GM21723 (cell line): Measurements from ENCODE around the gene POLR1A.

ENCODE experiments used
- ATAC-seq: cut with Tn5 transposase; IDR thresholded peaks from one replicate; pipeline ENCODE4 v1.9.1; 2021; ENCODE audit warnings: mild to moderate bottlenecking, moderate library complexity; ENCODE audit not compliant: unreplicated experiment

POLR1A gene

DNA sequence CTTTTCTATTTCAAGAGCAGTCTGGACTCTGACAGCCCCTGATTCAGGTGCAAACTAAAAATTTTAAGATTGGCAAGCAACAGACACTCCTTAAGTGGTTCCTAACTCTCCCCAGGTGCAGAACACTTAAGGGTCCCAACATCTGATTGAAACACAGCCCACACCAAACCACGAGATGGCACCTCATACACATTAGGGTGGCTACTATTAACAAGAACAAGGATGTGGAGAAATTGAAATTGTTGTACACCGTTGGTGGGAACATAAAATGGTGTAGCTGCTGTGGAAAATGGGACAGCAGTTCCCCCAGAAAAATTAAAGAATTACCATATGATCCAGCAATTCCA is 82.3 kb downstream of the POLR1A start:
- ATAC-seq: no peak

DNA sequence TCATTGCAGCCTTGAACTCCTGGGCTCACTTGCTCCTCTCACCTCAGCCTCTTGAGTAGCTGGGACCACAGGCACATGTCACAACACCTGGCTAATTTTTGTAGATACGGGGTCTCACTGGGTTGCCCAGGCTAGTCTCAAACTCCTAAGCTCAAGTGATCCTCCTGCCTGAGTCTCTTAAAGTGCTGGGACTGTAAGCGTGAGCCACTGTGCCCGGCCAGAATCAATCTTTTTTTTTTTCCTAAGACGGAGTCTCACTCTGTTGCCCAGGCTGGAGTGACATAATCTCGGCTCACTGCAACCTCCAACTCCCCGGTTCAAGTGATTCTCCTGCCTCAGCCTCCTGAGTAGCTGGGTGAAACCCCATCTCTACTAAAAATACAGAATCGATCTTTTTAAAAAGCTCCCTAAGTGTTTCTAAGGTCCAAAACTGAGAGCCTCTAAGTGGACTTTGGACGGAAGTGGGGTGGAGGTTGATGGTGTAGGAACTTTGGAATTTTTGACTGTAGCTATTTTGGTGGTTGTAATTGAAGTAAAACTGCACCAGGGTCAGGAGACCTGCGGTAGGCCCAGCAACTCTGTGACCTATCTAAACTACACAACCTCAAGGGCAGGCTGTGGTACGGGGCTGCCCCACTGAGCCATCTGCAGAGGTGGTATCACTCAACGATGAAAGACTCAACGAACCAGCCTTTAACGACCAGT is 82.9 kb downstream of the POLR1A start:
- peak; percentile 62 for ATAC-seq

DNA sequence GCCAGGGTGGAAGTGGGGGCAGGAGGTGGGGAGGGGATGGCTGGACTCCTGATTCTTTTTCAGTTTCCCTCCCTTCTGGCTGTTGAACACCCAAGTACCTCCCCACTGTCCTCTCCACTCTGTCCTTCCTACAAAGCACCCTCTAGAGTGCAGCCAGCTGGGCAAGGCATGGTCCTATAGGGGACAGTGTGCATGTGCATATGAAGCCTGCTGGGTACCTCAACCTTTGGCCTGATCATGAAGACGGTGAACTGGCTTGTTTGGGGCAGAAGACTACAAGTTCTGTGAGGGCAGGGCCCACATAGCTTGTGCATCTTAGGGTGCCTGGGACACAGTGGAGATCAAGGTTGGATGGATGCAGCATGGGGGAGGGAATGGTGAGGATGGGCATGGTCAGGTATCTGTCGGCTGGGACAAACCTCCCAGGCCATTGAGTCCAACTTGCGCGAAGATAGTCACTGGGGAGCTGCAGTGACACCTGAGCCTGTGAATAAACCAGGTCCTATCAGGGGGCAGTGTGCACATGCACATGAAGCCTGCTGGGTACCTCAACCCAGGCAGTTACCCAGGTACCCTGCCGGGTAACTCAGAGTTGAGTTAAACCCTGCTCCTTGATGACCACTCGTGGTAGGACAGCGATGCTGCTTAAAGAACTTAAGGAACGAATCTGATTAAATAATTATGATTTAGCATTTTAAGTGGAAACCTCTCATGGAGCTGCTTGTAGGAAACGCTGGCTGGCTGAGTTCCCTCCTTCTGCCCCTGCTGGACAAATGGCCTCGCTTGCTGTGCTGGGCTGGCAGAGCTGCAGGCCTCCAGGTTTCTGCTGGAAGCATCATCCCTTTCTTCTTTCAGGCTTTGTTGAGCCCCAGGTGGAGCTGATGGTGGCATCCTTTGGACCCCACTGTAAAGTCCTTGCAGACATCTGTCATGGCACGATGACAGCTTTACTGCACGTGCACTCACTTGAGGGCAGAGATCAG is 84.0 kb downstream of the POLR1A start:
- no peak for ATAC-seq

DNA sequence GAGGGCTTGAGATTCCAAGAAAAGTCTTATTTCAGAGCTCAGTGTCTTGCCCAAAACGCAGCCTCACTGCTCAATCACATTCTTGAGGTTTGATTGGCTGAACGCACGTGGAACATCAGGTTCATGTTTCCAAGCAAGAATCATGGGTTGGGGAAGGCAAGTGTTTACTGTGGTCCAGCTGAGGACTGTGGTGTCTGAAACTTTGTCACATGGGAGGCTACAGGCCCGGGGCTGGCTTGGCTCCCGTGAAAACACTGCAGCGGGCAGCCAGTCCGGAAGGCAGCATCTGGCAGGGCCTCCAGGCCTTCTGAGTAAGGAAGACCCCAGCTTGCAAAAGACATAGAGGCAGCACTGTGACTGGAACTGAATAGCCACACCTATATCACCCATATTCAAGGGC is 84.7 kb downstream of the POLR1A start:
- no peak for ATAC-seq

DNA sequence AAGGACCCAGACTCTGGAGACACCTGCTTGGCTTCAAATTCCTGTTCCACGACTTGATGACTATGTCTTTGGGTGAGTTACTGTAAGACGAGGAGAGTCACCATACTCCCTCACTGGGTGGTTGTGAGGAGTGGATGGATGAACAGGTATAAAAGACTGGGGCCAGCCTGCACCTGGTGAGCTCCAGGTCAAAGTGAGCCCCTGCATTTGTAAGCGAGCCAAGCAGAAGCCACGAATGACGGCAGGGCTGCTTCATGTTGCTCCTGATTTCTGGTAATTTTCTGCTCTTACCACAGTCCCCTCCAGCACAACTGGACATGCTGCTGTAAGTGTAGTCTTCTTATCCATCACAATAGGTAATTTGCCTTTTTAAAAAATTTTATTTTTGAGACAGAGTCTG is 86.6 kb downstream of the POLR1A start:
- no peak for ATAC-seq

DNA sequence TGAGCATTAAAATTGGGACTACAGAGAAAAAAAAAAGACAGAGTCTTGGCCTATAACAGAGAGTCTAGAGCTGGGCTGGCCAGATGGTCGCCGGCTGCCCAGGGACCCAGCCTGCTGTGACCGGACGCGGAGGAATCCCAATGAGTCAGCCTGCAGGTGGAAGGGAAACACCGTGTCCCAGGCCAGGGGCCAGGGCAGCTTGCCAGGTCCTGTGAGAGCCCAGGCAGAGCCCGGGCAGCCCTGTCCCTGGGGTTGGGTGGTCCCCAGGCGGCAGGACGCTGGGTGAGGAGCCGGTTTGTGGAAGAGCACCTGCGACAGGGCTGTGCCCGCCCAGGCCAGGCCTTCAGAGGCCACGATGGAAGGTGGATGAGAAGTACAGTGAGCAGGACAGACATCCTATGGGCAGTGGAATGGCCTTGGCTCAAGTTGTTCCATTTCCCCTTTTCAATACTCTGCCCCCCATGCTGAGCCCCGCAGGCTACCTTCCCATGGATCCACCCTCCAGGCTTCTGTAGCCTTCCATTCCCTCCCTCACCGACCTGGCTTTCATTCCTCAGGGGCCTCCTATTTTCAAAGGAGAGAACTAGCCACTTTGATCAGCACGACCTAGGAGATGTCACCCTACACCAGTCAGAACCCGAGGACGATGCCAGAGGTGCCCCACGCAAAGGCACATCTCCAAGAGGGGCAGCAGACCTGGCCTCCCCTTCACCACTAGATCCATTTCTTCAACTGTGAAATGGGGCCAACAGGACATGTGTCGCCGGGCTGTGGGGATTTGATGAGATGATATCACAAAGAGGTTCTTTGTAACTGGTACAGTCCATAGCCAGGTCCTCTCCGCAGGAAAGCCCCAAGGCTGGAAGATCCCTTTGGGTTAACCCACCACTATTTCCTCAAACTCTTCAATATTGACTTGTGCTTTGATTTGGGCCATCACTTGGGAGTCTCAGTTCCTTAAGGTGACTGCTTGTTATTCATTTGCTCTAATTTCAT is 87.5 kb downstream of the POLR1A start:
- no peak for ATAC-seq

DNA sequence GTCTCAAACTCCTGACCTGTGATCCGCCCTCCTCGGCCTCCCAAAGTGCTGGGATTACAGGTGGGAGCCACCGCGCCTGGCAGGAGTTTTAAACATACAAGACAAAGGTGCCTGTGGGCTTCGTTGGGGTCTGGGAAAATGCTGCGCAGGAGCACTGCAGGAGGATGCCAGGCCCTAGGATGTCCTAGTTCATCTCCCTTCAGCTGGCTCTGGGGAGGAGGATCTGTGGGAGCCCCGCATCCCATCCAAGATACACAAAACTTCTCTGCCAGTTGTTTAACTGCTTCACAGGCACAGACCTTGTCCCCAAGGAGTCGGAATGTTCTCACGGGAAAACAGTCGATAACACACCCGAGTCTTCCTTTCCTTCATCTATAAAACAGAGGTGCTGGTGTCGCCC is 89.1 kb downstream of the POLR1A start:
- no peak for ATAC-seq

DNA sequence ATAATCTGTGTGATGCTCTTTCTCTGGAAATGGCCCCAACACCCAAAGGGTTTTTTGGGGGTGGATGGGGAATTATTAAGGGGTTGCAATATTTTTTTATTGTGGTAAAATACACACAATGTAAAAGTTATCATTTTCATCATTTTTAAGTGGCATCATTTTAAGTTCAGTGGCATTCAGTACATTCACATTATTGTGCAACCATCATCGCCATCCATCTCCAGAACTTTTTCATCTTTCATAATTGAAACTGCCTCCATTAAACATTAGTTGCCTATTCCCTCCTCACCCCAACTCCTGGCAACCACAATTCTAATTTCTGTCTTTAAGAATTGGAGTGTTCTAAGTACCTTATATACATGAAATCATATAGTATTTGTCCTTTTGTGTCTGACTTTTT is 90.0 kb downstream of the POLR1A start:
- ATAC-seq: no peak

DNA sequence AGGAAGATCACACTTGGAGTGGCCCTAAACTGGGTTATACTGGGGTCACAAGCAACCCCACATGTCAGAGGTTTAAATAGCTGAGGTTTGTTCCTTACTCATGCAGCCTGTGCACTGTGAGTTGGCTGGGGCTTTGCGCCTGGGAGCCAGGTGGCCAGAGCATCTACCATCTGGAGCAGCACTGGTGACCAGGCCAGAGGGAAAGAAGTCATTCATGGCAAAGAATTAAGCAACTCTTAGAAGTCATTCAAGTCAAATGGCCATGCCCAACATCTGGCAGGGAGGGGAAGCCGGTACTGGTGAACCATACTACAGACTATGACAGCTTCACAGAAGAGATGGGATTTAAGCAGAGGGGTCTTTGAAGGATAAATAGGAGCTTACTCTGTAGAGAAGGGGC is 90.7 kb downstream of the POLR1A start:
- no peak for ATAC-seq

DNA sequence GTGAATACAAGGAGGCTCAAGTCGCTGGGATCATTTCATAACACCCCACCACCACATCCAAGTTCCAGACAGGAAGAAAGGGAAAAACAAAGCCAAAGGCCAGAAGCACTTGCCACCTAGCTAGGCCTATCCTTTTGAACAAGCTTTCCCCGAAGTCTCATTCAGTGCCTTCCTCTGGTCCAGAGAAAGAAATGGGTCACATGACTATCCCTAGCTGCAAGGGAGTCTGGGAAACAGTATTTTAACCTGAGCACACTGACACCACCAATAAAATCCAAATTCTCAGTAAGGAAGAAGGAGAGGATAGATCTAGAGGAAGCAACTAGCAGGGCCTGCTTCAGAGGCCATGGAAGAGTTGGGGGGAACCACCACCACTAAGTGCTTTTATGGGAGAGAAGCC is 91.2 kb downstream of the POLR1A start:
- ATAC-seq: no peak

DNA sequence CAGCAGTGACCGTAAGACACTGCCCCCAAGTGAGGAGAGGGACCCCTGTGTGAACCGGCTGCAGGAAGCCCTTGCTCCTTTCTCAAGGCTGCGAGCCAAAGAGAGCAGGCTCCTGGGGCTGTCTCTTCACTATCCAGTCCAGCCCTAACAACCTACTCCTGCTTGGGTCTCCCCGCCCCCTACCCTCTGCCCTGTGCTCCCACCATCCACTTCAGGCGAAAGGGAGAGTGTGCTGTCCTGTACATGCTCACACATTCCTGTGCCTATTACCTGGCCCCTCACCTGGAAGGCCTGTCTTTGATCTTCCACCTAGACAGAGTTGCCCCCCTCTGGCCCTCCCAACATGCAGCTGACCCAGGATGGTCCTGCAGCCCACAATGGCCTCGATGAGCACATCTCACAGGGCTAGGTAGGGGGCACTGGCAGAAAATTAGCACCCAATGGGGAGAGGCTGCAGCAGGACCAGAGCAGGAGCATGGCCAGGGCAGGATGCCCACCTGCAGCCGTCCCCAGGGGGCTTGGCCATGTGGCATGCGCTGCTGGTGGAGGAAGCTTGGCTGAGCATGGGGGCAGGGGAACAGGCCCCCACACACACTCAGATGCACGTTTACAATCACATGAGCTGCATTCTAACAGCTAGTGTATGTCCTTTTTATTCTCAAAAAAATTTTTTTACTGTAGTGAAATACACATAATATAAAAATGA is 93.5 kb downstream of the POLR1A start:
- ATAC-seq: no peak

DNA sequence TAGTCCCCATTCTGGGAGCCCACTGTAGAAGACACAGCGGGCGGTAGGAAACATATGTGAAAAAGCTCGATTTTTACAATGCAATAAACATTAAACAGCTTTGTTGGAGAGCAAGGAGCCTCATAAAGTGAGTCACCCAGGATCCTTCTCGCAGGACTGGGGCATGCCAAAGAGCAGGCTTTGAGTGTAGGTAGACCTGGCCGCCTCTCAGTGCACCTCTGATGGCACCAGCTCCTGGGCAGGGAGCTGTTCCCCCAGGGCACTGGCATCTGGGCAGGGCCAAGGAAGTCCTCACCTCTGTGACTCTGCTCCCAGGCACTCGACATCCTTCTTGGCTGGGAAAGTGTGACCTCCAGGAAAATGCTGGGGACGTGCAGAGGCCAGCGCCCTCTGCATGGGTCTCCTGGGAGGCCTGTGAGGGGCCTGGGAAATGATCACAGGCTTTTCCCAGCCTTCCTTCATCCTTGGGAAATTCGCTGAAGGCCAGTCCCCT is 94.2 kb downstream of the POLR1A start:
- ATAC-seq: no peak

DNA sequence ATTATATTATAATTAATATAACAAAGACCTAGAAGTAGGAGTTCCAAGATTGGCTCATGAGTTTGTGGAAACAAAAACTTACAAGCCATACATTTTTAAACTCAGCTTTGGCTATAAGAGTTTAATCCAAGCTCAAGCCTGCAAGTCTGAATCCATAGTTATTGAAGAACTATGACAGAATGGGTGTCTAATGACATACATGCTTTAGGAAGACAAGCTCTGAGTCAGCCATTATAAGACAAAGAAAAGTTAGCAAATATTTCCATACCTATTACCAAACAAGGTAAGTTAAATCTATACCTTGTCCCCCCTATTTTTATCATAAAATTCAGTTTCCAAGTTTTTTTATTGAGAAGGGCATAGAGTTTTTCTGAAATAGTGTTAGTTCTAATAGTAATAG is 95.6 kb downstream of the POLR1A start:
- no peak for ATAC-seq

DNA sequence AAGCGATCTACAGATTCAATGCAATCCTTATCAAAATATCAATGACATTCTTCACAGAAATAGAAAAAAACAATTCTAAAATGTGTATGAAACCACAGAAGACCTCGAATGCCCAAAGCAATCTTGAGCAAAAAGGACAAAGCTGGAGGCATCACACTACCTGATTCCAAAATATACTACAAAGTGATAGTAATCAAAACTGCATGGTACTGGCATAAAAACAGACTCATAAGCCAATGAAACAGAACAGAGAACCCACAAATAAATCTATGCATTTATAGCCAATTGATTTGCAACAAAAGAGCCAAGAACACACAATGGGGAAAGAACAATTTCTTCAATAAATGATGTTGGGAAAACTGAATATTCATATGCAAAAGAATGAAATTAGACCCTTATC is 99.2 kb downstream of the POLR1A start:
- no peak for ATAC-seq

DNA sequence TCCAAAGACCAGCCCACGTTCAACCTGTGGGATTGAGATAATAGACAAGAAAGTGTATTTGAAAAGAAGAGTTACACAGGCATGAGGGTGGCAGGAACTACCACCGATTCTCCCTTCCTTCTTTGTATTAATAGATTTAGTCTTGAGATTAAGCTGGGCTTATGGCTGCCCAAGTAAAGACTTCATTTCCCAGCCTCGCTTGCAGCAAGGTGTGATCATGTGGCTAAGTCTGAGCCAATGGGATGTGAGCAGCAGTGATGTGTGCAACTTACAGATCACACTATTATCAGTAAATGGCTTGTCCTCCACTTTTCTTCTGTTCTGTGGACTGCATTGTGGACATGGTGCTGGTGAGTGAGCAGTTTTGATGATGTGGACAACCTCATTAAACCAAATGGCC is 101.7 kb downstream of the POLR1A start:
- ATAC-seq: no peak

DNA sequence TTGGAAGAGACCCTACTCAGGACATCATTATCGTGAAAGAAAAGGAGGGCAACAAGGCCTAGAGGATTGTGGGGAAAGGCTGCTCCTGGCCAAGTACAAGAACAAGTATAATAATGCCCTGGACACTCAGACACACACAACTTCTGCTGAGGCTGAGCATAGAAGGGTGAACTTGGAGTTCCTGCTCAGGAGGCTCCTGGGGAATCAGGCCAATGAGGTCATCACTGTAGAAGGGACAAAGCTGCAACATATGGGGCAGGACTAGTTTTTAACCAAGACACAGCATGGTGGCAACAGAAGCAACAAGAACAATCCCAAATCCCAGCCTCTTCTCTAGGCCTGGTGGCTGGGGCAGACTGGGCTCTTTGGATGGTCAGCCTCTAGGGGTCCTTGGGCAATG is 102.6 kb downstream of the POLR1A start:
- ATAC-seq: no peak

DNA sequence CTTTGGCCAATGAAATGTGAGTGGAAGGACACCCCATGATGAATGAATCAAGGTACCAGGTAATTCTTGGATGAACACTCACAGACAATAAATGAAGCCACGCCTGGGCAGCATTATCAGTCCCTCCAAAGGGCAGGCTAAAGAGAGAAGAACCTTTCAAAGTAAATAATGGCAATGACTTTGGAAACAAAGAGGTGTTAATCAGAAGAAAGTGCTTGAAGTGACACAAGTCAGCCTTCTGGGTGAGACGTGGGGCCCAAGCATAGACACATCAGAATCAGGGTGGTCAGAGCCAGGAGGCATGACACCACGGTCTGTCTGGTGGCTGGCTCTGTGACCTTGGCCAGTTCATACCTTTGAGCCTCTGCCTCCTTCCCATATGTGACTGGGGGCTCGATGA is 103.3 kb downstream of the POLR1A start:
- ATAC-seq: no peak

DNA sequence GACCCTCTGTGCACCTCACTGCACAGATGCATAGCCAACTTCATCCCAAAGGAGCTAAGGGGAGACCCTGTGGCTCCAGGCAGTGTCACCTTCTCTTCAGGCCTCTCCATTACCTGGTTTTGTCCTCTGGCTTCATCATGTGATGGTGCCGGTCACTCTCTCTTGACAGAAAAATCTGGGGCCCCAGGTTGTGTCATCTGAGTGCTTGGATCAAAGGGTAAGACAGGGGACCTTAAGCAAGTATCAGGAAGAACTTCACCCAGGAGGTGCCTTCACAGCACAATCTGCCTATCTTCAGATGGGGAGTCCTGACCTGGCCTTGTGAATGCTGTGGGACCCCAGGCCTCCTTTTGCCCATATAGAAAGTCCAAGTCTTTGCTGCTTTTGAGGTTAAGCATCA is 104.4 kb downstream of the POLR1A start:
- no peak for ATAC-seq

DNA sequence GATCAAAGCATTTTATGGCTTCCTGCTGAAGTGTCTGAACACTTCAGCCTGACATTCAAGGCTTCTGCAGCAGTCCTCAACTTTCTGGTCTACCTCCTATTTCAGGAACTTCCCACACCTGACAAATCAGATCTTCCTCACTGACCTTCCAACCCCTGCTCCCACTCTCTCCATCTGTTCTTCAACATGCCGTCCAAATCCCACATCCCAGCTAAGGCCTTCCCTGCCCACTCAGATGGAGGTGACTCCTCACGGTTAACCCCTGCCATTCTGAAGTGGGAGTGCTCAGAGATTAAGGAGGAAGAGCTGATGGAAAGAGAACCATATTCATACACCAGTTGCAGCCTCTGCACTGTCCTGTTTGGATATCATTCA is 104.8 kb downstream of the POLR1A start:
- ATAC-seq: no peak

DNA sequence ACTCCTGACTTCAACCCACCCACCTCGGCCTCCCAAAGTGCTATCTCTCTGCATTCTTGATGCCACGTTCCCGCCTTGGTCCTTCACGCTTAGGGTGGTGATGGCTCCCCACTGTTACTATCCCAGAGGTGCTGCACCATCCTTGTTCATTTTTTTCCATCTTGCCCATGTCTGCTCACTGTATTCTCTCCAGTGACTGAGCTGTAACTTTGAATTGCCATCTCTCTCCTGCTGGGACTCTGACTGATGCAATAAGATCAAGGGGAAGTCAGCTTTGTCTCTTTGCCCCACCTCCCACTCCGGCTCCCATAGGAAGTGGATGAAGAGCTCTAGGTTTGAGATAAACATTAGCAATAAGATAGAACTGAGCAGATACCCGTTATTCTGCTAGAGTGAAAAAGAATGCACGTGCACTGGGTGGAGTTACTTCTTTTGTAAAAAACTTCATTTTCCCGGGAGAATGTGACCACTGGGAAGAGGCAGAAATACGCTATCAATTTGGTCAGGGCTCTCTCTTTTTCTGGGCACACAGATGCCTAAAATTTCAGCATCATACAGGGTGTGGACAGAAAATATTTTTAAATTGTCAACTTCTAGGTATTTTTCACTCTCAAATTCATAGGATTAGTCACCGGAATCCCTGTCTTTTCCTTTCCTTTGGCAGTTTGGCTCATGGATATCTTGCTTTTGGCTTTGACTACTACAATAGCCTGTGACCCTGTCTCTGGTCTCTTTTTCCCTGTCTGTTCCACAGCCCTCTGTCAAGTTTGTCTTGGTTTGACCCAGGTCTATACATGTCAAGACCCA is 105.4 kb downstream of the POLR1A start:
- ATAC-seq: no peak
